ENCODE results near the gene SLC4A1. TPM values are rescaled to one million over a fixed set of nuclear protein-coding genes. Genes with fewer than 3 reads are reported as not detected.

Gene SLC4A1
- total RNA-seq, 5 donors from 2014 or later (not counting 1 experiment from before 2014, with no cell fraction given) = not detected

GRCh38 chr17:44262654-44263225 lies 5.2 kb downstream of the SLC4A1 start:
- no peak overlapping the region for H3K4me3 ChIP-seq (ENCODE audit: control insufficient read depth in 1 of 2, extremely low read depth in 1 of 2, low read length in 1 of 2)
- no peaks in the 10 kb centered on the region for H3K36me3 ChIP-seq (ENCODE audit: control insufficient read depth in 2 of 2, extremely low read depth in 1 of 2, insufficient read depth in 1 of 2, low read length in 1 of 2)
- no peaks in the 10 kb centered on the region for H3K4me1 ChIP-seq (ENCODE audit: control insufficient read depth in 1 of 2, extremely low read depth in 1 of 2, insufficient read depth in 2 of 2, low read length in 2 of 2)
- WGBS (ENCODE audit: insufficient coverage) = 68% methylated on average over 9 of the region's 11 CpGs
- H3K4me1 Mint-ChIP-seq = no peaks in the 10 kb centered on the region
- H3K27ac Mint-ChIP-seq = no peak overlapping the region
- ChIA-PET CTCF (no interaction called here), POLR2A (no interaction called here)
- H3K9me3 ChIP-seq = no peaks in the 10 kb centered on the region
- ATAC-seq (replicated peaks in 1 of 4) = no peak
- no peaks in the 10 kb centered on the region for H3K36me3 Mint-ChIP-seq
- H3K27me3 ChIP-seq (replicated peaks in 1 of 2; ENCODE audit: control insufficient read depth in 2 of 2, extremely low read depth in 1 of 2, insufficient read depth in 2 of 2, low read length in 1 of 2) = no peaks in the 10 kb centered on the region
- H3K27me3 Mint-ChIP-seq = no peaks in the 10 kb centered on the region
- H3K9me3 Mint-ChIP-seq = no peaks in the 10 kb centered on the region
- H3K4me3 Mint-ChIP-seq = no peak overlapping the region
- H3K27ac ChIP-seq (ENCODE audit: low read length) = no peak overlapping the region
- DNase-seq = no peak

DNA sequence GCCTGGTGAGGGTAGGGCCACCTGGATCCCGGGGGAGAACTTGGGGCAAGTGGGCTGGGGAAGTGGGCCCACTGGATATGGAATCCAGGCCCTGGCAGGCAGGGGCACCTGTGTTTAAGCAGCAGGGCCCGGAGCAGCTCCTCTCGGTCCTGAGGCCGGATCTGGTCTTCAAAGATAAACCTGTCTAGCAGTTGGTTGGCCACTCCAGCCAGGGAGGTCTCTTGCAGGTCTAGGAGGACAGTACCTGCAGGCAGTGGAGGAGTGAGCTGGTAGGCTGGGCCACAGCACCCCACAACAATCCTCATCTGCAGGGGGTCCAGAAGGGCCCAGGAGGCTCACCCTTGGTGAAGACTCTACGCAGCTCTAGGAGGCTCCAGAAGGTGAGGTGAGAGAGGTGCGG lies 7.6 kb downstream of the SLC4A1 start:
- Histone ChIP-seq H3K27ac (ENCODE audit: low read length) (no peak overlapping the region), H3K9me3 (no peaks in the 10 kb centered on the region), H3K27me3 (replicated peaks in 1 of 2; ENCODE audit: control insufficient read depth in 2 of 2, extremely low read depth in 1 of 2, insufficient read depth in 2 of 2, low read length in 1 of 2) (peaks cover 0 to 2% of the 10 kb centered on the region in 2 experiments), H3K36me3 (ENCODE audit: control insufficient read depth in 2 of 2, extremely low read depth in 1 of 2, insufficient read depth in 1 of 2, low read length in 1 of 2) (no peaks in the 10 kb centered on the region), H3K4me1 (ENCODE audit: control insufficient read depth in 1 of 2, extremely low read depth in 1 of 2, insufficient read depth in 2 of 2, low read length in 2 of 2) (no peaks in the 10 kb centered on the region), H3K4me3 (ENCODE audit: control insufficient read depth in 1 of 2, extremely low read depth in 1 of 2, low read length in 1 of 2) (no peak overlapping the region)
- CTCF ChIA-PET = no interaction called here
- H3K27me3 Mint-ChIP-seq = no peaks in the 10 kb centered on the region
- H3K9me3 Mint-ChIP-seq = no peaks in the 10 kb centered on the region
- no peaks in the 10 kb centered on the region for H3K36me3 Mint-ChIP-seq
- ATAC-seq (replicated peaks in 1 of 4) (no peak), DNase-seq (no peak)
- H3K4me1 Mint-ChIP-seq = no peaks in the 10 kb centered on the region
- POLR2A ChIA-PET = no interaction called here
- WGBS (ENCODE audit: insufficient coverage) = 86% methylated on average over 4 of the region's 6 CpGs
- H3K27ac Mint-ChIP-seq = no peak overlapping the region
- no peak overlapping the region for H3K4me3 Mint-ChIP-seq

GRCh38 chr17:44258811-44259351 lies 9.1 kb downstream of the SLC4A1 start:
- no peak for DNase-seq
- H3K27me3 Mint-ChIP-seq = no peaks in the 10 kb centered on the region
- POLR2A ChIA-PET = no interaction called here
- no peaks in the 10 kb centered on the region for H3K4me1 Mint-ChIP-seq
- no peak overlapping the region for H3K27ac ChIP-seq (ENCODE audit: low read length)
- WGBS (ENCODE audit: insufficient coverage) = 76% methylated on average over 16 of the region's 17 CpGs
- no peaks in the 10 kb centered on the region for H3K4me1 ChIP-seq (ENCODE audit: control insufficient read depth in 1 of 2, extremely low read depth in 1 of 2, insufficient read depth in 2 of 2, low read length in 2 of 2)
- CTCF ChIA-PET = interaction anchor here in 1 of 2 donors (0.6 kb wide), 1 partner anchor 229 kb away, joined by 4 read pairs; no protein-coding TSS in a partner anchor
- H3K27me3 ChIP-seq (replicated peaks in 1 of 2; ENCODE audit: control insufficient read depth in 2 of 2, extremely low read depth in 1 of 2, insufficient read depth in 2 of 2, low read length in 1 of 2) = peaks cover 0 to 7% of the 10 kb centered on the region in 2 experiments
- H3K9me3 Mint-ChIP-seq = no peaks in the 10 kb centered on the region
- H3K4me3 Mint-ChIP-seq = no peak overlapping the region
- no peaks in the 10 kb centered on the region for H3K36me3 Mint-ChIP-seq
- H3K36me3 ChIP-seq (ENCODE audit: control insufficient read depth in 2 of 2, extremely low read depth in 1 of 2, insufficient read depth in 1 of 2, low read length in 1 of 2) = no peaks in the 10 kb centered on the region
- no peak overlapping the region for H3K4me3 ChIP-seq (ENCODE audit: control insufficient read depth in 1 of 2, extremely low read depth in 1 of 2, low read length in 1 of 2)
- H3K27ac Mint-ChIP-seq = no peak overlapping the region
- ATAC-seq (replicated peaks in 1 of 4) = no peak
- no peaks in the 10 kb centered on the region for H3K9me3 ChIP-seq

- Mint-ChIP-seq H3K36me3 (no peaks in the 10 kb centered on the region), H3K27ac (no peak overlapping the region), H3K4me1 (no peaks in the 10 kb centered on the region), H3K9me3 (no peaks in the 10 kb centered on the region), H3K27me3 (no peaks in the 10 kb centered on the region), H3K4me3 (no peak overlapping the region)
- Histone ChIP-seq H3K9me3 (no peaks in the 10 kb centered on the region), H3K36me3 (ENCODE audit: control insufficient read depth in 2 of 2, extremely low read depth in 1 of 2, insufficient read depth in 1 of 2, low read length in 1 of 2) (no peaks in the 10 kb centered on the region), H3K27me3 (replicated peaks in 1 of 2; ENCODE audit: control insufficient read depth in 2 of 2, extremely low read depth in 1 of 2, insufficient read depth in 2 of 2, low read length in 1 of 2) (peaks cover 0 to 7% of the 10 kb centered on the region in 2 experiments), H3K4me1 (ENCODE audit: control insufficient read depth in 1 of 2, extremely low read depth in 1 of 2, insufficient read depth in 2 of 2, low read length in 2 of 2) (no peaks in the 10 kb centered on the region), H3K27ac (ENCODE audit: low read length) (no peak overlapping the region), H3K4me3 (ENCODE audit: control insufficient read depth in 1 of 2, extremely low read depth in 1 of 2, low read length in 1 of 2) (no peak overlapping the region)
- ChIA-PET CTCF (no interaction called here), POLR2A (interaction anchor here in 1 of 2 donors (0.6 kb wide), 1 partner anchor 171 kb away, joined by 3 read pairs; no protein-coding TSS in a partner anchor)
- ATAC-seq (replicated peaks in 1 of 4) (no peak), DNase-seq (no peak)
- WGBS (ENCODE audit: insufficient coverage) = 92% methylated on average over 18 of the region's 23 CpGs
Measured at GRCh38 chr17:44257815-44258760, 9.8 kb downstream of the SLC4A1 start.

DNA sequence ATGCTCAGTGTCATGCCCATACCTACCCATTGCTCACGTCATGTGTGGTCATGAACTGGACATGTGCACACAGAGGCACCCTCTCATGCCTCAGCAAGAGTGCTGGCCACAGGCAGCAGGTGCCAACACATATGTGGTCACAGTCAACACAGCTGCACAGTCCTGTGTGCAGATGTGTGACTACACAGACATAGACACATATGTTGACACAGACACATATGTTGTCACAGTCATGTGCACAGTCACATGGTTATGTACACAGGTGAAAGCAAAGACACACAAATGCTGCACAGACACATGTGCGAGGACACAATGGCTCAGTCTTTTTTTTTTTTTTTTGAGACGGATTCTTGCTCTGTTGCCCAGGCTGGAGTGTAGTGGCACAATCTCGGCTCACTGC lies 11.3 kb downstream of the SLC4A1 start:
- DNase-seq (no peak), ATAC-seq (replicated peaks in 1 of 4) (no peak)
- H3K27me3 Mint-ChIP-seq = no peaks in the 10 kb centered on the region
- H3K27me3 ChIP-seq (replicated peaks in 1 of 2; ENCODE audit: control insufficient read depth in 2 of 2, extremely low read depth in 1 of 2, insufficient read depth in 2 of 2, low read length in 1 of 2) = peaks cover 0 to 7% of the 10 kb centered on the region in 2 experiments
- H3K27ac ChIP-seq (ENCODE audit: low read length) = no peak overlapping the region
- H3K4me3 Mint-ChIP-seq = no peak overlapping the region
- ChIA-PET CTCF (no interaction called here), POLR2A (no interaction called here)
- no peaks in the 10 kb centered on the region for H3K36me3 ChIP-seq (ENCODE audit: control insufficient read depth in 2 of 2, extremely low read depth in 1 of 2, insufficient read depth in 1 of 2, low read length in 1 of 2)
- no peak overlapping the region for H3K4me3 ChIP-seq (ENCODE audit: control insufficient read depth in 1 of 2, extremely low read depth in 1 of 2, low read length in 1 of 2)
- H3K9me3 ChIP-seq = no peaks in the 10 kb centered on the region
- H3K4me1 Mint-ChIP-seq = no peaks in the 10 kb centered on the region
- WGBS (ENCODE audit: insufficient coverage) = 50% methylated on average over 2 of the region's 4 CpGs
- H3K36me3 Mint-ChIP-seq = no peaks in the 10 kb centered on the region
- no peak overlapping the region for H3K27ac Mint-ChIP-seq
- H3K4me1 ChIP-seq (ENCODE audit: control insufficient read depth in 1 of 2, extremely low read depth in 1 of 2, insufficient read depth in 2 of 2, low read length in 2 of 2) = no peaks in the 10 kb centered on the region
- H3K9me3 Mint-ChIP-seq = no peaks in the 10 kb centered on the region

GRCh38 chr17:44255915-44256314 lies 12.0 kb downstream of the SLC4A1 start:
- POLR2A ChIA-PET = no interaction called here

More at GRCh38 chr17:44255915-44256314, 12.0 kb downstream of the SLC4A1 start:
- WGBS (ENCODE audit: insufficient coverage) = 73% methylated on average over 1 of the region's 2 CpGs
- Mint-ChIP-seq H3K9me3 (no peaks in the 10 kb centered on the region), H3K27ac (no peak overlapping the region), H3K4me3 (no peak overlapping the region), H3K4me1 (no peaks in the 10 kb centered on the region), H3K27me3 (no peaks in the 10 kb centered on the region), H3K36me3 (no peaks in the 10 kb centered on the region)
- no peak overlapping the region for H3K4me3 ChIP-seq (ENCODE audit: control insufficient read depth in 1 of 2, extremely low read depth in 1 of 2, low read length in 1 of 2)
- no peak overlapping the region for H3K27ac ChIP-seq (ENCODE audit: low read length)
- H3K27me3 ChIP-seq (replicated peaks in 1 of 2; ENCODE audit: control insufficient read depth in 2 of 2, extremely low read depth in 1 of 2, insufficient read depth in 2 of 2, low read length in 1 of 2) = peaks cover 0 to 7% of the 10 kb centered on the region in 2 experiments
- no peaks in the 10 kb centered on the region for H3K36me3 ChIP-seq (ENCODE audit: control insufficient read depth in 2 of 2, extremely low read depth in 1 of 2, insufficient read depth in 1 of 2, low read length in 1 of 2)
- no peaks in the 10 kb centered on the region for H3K9me3 ChIP-seq
- H3K4me1 ChIP-seq (ENCODE audit: control insufficient read depth in 1 of 2, extremely low read depth in 1 of 2, insufficient read depth in 2 of 2, low read length in 2 of 2) = no peaks in the 10 kb centered on the region
- ATAC-seq (replicated peaks in 1 of 4) (no peak), DNase-seq (no peak)
- CTCF ChIA-PET = no interaction called here

All from T-cell (primary cell).